ENCODE results near the gene HBS1L. TPM values are rescaled to one million over a fixed set of nuclear protein-coding genes. Genes with fewer than 3 reads are reported as not detected.

Gene HBS1L
- total and polyA plus RNA-seq, 9 of the 15 experiments (the other 6 are each of a cell fraction or from before 2014, with no cell fraction given), result 101 to 199 (median 145) TPM

- TF ChIP-seq NKRF (IDR thresholded peaks at IDR 0.05; ENCODE audit: borderline replicate concordance), result no peak
- no peak for TF ChIP-seq HDAC3 (IDR thresholded peaks at IDR 0.05; ENCODE audit: borderline replicate concordance, partially characterized antibody)
These were observed 60.2 kb downstream of the HBS1L start (continued) for GRCh38 chr6:134994431-134994830.

- TF ChIP-seq ARHGAP35 (IDR thresholded peaks at IDR 0.05; ENCODE audit: partially characterized antibody) (no peak), NR3C1 (CRISPR knock-in tag; IDR thresholded peaks at IDR 0.05) (no peak), ETV1 (tag; conservative IDR thresholded peaks at IDR 0.05; ENCODE audit: low read depth) (no peak), RBM22 (IDR thresholded peaks at IDR 0.05; ENCODE audit: low read depth, low read length, poor library complexity, severe bottlenecking) (no peak), POLR2H (tag; IDR thresholded peaks at IDR 0.05; ENCODE audit: low read depth) (no peak), RBM34 (IDR thresholded peaks at IDR 0.05; ENCODE audit: borderline replicate concordance, insufficient read depth, low read length) (no peak), HNRNPK (IDR thresholded peaks at IDR 0.05; ENCODE audit: low read depth, low read length, poor library complexity, severe bottlenecking) (no peak), ARID4B (CRISPR knock-in tag; IDR thresholded peaks at IDR 0.05) (no peak)
- Histone ChIP-seq H2AFZ (ENCODE audit: low read depth, low read length) (no peak overlapping the region), H3K9me1 (ENCODE audit: control insufficient read depth, insufficient read depth, low read length) (no peaks in the 10 kb centered on the region), H4K20me1 (replicated peaks; ENCODE audit: control insufficient read depth, insufficient read depth, low read length) (no peaks in the 10 kb centered on the region), H3K4me3 (no peak overlapping the region), H3K9me3 (replicated peaks; ENCODE audit: control insufficient read depth, insufficient read depth, low read depth, low read length) (no peaks in the 10 kb centered on the region), H3K27me3 (ENCODE audit: control insufficient read depth in 2 of 2, insufficient read depth in 2 of 2, low read length in 2 of 2) (no peaks in the 10 kb centered on the region), H3K36me3 (ENCODE audit: control insufficient read depth, insufficient read depth, low read length) (peaks cover 89% of the 10 kb centered on the region), H3K27ac (ENCODE audit: extremely low read depth, low read depth, low read length) (no peak overlapping the region), H3K4me1 (replicated peaks in 1 of 2; ENCODE audit: control insufficient read depth in 2 of 2, insufficient read depth in 2 of 2, low read length in 2 of 2) (no peaks in the 10 kb centered on the region), H3K79me2 (ENCODE audit: control insufficient read depth, insufficient read depth, low read length) (0 out of 3 replicates have a peak, but pooled peaks cover 2% of the 10 kb centered on the region), H3K9ac (ENCODE audit: insufficient read depth in 1 of 2, low read depth in 2 of 2, low read length in 2 of 2) (no peak overlapping the region), H3K4me2 (ENCODE audit: insufficient read depth, low read length) (no peak overlapping the region)
- whole genome bisulfite sequencing (ENCODE audit: insufficient coverage, low coverage, missing lambda C conversion rate), result 96% methylated on average over 6 of the region's 6 CpGs
- FAIRE-seq (no peak), DNase-seq (ENCODE audit: extremely low read depth in 1 of 4, low spot score in 3 of 4) (no peak), ATAC-seq (no peak)
- intact Hi-C loops (cut with micrococcal nuclease) (no loop called here), in situ Hi-C loops (cut with MboI) (no loop called here)
- CTCF ChIA-PET (ENCODE audit: low intra/inter-chr PET ratio), result interaction anchor here (0.5 kb wide), 1 partner anchor 12 kb away, joined by 3 read pairs; no protein-coding TSS in a partner anchor
- POLR2A ChIA-PET, result interaction anchor here (0.7 kb wide), 1 partner anchor 96 kb away, joined by 3 read pairs; no protein-coding TSS in a partner anchor
- BruUV-seq (replicated peaks), result no TSS peak
These were observed 62.5 kb downstream of the HBS1L start for GRCh38 chr6:134992155-134992554.
